ENCODE measurements around the gene SNTG2.
A peak's percentile ranks its signal among the peaks of the same experiment; 100 is the strongest.

Gene SNTG2

DNA sequence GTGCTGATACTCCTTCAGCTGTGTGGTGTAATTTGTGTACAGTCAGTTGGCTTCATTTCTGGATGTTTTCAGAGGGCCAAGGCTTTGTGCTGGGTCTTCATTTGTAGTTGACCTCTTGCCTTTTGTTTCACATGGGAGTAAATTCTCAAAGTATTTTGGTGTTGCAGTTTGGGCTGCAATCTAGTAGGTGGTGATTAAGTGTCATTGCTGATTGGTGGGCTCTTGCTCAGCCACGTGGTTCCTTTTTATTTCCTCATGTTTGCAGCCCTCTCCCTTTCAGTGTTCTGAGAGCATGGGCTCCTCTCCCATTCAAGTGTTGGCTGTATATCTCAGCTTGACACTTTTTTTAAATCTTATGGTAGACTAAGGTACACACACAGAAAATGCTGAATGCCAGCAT lies 96.8 kb downstream of the SNTG2 start:
- no peak for DNase-seq

DNA sequence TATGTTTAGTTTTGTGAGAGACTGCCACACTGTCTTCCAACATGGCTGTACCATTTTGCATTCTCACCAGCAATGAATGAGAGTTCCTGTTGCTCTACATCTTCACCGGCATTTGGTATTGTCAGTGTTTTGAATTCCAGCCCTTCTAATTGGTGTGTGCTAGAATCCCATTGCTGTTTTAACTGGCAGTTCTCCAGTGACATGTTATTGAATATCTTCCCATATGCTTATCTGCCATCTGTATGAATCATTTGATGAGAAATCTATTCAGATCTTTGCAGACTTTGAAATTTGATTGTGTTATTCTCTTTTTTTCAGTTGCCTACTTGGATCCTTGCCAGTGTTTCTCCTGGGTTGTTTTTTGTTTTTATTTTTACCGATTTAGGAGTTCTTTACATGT lies 99.0 kb downstream of the SNTG2 start:
- DNase-seq = no peak

- no peak for DNase-seq
These were observed 100.4 kb downstream of the SNTG2 start for GRCh38 chr2:1051075-1051474.

DNA sequence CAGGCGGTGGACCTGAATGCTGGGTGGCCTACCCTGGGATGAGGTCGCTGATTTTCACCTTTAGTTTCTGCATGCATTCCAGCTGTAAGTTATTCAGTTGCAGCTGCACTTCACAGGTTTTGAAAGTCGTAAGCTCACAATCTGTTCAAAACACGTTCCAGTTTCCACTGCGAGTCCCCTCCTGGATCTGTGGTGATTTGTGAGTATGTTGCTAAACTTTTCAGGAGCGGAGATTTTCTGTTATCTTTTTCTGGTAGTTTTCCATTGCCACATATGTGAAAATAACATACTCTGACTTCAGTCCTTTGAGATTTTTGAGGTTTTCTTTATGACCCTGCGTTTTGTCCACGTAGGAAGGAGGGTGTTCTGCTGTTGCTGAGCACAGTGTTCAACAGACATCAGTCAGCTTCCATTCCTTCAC lies 102.1 kb downstream of the SNTG2 start:
- DNase-seq = no peak

GRCh38 chr2:1053786-1054185 lies 103.1 kb downstream of the SNTG2 start:
- DNase-seq = no peak

DNA sequence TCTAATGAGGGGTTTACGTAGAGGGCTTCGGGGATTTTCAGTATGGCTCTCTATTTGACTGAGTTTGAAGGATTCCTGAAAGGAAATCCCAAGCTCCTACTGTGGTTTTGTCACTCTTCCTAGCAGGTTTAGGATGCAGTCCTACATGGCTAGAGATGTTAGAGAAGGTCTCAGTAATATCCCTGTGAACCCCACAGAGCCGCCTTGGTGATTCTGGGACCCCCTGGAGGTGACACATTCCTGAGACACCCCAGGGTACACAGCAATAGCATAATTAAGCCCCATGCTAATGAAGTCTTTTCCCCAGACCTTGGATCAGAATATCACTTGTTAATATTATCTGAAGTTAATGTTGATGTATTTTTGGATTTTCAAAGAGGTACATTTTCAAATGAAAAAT lies 103.8 kb downstream of the SNTG2 start:
- no peak for DNase-seq

- no peak for DNase-seq
These were observed 104.5 kb downstream of the SNTG2 start for GRCh38 chr2:1055014-1055595.

DNA sequence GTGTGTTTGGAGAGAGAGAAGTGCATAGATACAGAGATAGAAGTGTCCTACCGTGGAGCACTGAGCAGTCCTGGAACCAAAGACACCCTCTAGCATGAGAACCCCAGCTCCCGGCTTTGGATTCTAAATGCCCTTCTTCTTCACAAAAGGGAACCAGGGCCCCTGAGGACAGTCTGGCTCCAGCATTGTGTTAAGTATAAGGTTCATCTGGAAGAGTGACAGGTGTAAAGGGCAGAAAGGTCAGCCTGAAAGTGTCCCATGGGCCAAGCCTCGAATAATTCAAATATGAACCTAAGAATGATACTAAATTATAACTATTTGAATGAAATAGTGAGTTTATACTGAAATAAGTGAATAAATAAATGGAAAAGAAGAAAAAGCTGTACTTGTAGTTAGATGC lies 109.7 kb downstream of the SNTG2 start:
- no peak for DNase-seq

GRCh38 chr2:1060987-1061386 lies 110.3 kb downstream of the SNTG2 start:
- no peak for DNase-seq

- DNase-seq = no peak
These were observed 117.6 kb downstream of the SNTG2 start for GRCh38 chr2:1068241-1068640.

- DNase-seq = no peak
These were observed 118.2 kb downstream of the SNTG2 start for GRCh38 chr2:1068822-1069221.

GRCh38 chr2:1069847-1070246 lies 119.2 kb downstream of the SNTG2 start:
- no peak for DNase-seq

GRCh38 chr2:1070601-1071000 lies 120.0 kb downstream of the SNTG2 start:
- no peak for DNase-seq

- DNase-seq = no peak
These were observed 121.0 kb downstream of the SNTG2 start for GRCh38 chr2:1071650-1072049.

DNA sequence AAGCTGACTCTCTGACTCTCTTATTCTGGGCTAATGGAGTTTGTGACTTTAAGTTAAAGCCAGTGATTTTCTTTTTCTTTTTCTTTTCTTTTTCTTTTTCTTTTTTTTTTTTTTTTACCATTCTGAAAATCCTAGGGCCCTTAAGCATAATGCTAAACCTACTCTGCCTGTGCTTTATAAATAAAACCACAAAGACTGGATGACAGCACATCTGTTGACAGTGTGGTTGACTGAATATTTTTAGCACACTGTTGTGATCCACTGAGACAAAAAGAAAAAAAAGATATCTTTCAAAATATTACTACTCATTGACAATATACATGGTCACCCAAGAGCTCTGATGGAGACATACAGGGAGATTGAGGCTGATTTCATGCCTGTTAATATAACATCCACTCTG lies 121.6 kb downstream of the SNTG2 start:
- DNase-seq = no peak

- no peak for DNase-seq
These were observed 127.3 kb downstream of the SNTG2 start for GRCh38 chr2:1077911-1078310.

- no peak for DNase-seq
These were observed 127.7 kb downstream of the SNTG2 start for GRCh38 chr2:1078326-1078725.

GRCh38 chr2:1079873-1080799 lies 129.5 kb downstream of the SNTG2 start:
- no peak for DNase-seq

GRCh38 chr2:1081451-1082225 lies 131.0 kb downstream of the SNTG2 start:
- peak in 1 of 51 donors; percentile 1 for DNase-seq

DNA sequence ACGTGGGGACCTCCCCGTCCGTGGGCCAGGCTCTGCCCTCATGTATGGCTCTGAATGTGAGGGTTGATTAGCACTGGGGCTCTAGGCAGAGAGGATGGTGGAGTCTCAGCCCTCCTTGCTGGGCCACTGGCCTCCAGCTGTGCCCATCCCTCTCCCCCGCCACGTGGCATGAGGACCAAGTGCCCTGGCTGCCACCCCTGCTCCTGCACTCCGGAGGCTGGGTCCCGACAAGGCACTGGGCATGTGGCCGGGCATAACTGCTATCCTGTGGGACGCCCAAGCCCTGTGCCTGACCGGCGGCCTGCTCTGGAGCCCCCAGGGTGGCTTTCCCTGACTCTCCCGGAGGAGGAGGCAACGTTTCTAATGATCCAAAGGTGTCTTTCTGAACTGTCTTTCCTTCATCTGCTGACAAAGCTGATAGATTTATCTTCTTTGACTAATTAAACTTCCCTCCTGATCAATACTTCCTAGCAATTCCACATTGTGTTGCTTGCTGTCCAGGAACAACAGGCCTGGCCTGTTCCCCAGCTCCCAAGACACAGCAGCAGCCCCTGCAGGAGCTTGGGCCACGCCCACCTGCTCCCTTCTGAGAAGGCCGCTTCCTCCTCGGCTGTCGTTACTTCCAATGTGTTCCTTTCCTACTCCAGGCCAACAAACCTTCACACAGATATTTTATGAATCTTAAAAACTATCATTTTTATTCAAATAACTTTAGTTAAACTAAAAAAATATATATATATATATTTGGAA lies 132.0 kb downstream of the SNTG2 start:
- DNase-seq = no peak

DNA sequence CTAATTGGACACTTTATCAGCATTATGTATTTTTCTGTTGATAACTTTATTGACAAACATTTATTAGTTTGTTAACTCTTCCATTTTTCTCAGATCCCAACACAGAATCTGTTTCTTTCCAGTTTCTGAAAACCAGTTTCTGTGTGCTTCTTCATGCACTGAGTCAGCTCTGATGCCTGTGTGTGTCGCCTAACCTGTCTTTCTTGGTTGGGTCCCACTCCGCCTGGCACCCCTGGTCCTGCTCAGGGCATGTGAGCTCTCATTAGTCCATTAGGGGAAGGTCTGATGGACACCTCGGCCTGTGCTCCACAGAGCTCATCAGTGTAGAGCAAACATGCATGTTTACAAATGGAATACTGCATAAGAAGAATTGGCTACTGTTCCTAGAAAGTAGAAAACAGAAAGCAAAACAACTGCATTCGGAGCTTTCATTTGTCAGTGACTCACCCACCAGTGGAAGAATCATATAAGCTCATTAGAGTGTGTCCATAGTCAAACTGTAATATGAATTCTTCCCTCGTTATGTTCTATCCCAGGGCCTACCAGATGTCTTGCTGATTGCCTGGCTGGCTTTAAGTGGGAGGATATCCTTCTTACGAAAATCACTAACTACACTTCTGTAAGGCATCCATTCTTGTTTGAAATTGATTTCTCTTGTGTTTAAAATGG lies 137.7 kb downstream of the SNTG2 start:
- no peak for DNase-seq
